Hindlimb muscle (tissue), 1 donor: ENCODE results near the gene DOC2B. TPM values are rescaled to one million over a fixed set of nuclear protein-coding genes. Genes with fewer than 3 reads are reported as not detected.
"Not testable (repeated sequence)": the region's sequence is repeated elsewhere in the genome, so short reads cannot be mapped to it uniquely, and the experiment has no call there.

Experiments used
- DNase-seq: peaks from one replicate; pipeline ENCODE4 v3.0.0-alpha.2; 2013
- polyA plus RNA-seq: library from polyadenylated mRNA; unstranded; fragments of 120-200 nt; gene quantifications from one replicate; pipeline ENCODE4 v1.2.1, GENCODE V29; 2013; ENCODE audit not compliant: insufficient read length

DOC2B gene
- polyA plus RNA-seq, 1 donor = 3.6 TPM

DNA sequence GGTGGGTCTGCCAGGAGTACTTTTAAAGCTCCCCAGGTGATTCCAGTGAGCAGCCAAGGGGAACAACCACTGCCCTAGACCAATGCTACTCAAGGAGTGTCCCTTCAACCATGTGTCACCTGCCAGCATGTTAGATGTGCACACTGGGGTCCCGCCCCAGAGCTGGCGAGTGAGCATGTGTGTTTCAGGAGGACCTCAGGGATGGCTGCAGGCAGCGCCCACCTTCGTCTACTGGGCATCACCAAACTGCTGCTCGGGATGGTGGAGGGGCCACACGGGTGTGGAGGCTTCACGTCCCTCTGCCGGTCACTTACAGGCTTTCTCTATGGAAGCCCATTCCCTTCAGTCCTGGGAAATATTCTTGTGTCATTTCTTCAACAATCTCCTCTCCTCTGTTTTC is 29.0 kb upstream of the DOC2B start:
- DNase-seq = no peak

DNA sequence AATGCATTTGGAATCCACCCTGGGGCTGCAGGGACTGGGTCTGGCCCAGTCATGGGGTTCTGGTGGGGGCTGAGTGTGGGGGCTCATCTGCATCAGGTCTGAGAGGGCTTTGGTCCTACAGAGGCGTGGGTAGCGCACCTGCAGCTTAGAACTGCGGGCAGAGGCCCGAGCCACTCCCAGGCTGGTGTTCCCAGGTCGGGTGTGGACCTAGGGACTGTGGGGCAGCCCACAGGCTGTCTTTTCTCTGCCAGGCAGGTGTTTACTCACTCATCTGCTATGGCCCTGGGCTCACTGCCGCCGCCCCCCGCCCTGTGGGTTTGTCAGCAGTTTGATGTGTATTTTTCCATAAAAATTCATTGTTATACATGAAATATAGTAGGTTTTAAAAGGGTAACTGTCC is 27.0 kb upstream of the DOC2B start:
- DNase-seq = no peak

DNA sequence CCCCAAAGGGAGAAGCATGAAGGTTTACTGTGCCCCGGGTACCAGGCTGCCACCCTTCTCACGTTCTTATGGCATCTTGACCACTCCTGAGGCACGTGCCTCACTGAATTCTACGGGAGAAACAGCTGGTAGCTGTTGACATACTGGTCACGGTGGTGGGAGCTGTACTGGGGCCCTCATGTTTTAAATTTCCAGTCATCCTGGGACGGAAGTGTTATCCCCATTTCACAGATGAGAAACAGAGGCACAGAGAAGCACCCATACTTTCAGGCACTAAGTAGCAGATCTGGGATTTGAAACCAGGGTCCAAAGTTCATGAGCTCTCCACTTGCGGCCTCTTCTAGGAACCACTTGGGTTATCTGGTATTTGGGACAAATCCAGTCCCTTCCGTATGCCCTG is 26.3 kb upstream of the DOC2B start:
- no peak for DNase-seq

DNA sequence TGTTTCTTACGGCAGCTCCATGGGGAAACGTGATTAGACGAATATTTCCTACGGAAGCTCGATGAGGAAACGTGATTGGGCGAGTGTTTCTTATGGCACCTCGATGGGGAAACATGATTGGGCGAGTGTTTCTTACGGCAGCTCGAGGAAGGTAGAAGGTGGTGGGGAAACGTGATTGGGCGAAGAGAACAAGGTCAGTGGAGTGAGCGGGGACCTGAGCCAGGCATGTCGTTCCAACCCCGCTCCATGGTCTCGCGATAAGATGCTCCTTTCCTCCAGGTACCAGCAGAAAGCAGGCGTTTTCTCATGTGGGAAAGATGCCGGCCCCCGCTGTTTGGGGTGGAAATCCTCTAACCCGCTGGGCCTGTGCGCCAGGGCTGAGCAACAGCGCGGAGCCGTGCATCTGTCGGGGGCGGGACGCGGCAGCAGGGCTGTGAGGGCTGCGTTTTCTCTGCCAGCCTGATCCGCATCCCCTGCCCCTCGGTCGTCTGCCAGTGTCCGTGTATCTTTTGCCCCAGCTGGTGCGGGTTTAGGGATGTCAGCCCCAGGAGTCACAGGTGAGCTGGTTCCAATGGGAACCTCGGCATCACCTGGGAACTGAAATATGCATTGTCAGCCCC is 25.6 kb upstream of the DOC2B start:
- DNase-seq = no peak

DNA sequence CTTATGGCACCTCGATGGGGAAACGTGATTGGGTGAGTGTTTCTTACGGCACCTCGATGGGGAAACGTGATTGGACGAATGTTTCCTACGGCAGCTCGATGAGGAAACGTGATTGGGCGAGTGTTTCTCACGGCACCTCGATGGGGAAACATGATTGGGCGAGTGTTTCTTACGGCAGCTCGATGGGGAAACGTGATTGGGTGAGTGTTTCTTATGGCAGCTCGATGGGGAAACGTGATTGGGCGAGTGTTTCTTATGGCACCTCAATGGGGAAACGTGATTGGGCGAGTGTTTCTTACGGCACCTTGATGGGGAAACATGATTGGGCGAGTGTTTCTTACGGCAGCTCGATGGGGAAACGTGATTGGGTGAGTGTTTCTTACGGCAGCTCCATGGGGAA is 25.0 kb upstream of the DOC2B start:
- not testable (repeated sequence) for DNase-seq

DNA sequence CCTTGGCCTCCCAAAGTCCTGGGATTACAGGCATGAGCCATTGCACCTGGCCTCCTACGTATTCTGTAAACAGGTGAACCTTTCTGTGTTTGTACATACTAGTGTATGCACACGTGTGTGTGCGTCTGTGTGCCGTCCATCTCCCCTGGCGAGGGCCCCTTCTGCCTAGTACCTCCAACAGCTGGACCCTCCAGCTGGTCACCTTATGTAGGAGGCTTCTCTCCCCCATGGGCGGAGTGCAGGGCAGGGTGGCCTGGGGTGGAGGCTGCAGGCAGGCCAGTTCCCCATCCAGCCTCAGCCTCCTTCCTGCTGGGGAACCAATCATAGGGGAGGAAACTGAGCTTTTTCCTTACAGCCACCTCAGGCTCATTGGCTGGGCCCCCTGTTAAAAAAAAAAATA is 24.4 kb upstream of the DOC2B start:
- no peak for DNase-seq

DNA sequence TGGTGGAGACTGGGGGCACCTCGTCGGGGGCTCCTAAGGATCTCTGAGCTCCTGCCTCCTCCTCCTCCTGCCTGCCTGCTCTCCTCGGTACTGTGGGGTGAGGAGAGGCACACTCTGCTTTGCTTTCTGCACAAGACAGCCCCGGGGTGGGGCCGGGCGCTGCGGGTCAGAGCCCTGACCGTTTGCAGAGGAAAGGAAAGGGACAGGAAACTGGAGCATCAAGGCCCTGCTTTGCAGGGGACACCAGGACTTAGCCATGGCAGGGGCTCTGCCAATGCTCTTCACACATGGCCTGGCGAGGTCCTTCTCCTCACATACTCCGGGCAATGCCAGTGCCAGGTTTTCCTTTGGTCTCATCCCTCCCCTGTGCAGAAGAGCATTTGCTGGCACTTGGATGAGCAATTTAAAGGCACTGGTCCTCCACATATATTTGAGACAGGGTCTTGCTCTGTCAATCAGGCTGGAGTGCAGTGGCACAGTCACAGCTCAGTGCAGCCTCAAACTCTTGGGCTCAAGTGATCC is 23.8 kb upstream of the DOC2B start:
- no peak for DNase-seq

DNA sequence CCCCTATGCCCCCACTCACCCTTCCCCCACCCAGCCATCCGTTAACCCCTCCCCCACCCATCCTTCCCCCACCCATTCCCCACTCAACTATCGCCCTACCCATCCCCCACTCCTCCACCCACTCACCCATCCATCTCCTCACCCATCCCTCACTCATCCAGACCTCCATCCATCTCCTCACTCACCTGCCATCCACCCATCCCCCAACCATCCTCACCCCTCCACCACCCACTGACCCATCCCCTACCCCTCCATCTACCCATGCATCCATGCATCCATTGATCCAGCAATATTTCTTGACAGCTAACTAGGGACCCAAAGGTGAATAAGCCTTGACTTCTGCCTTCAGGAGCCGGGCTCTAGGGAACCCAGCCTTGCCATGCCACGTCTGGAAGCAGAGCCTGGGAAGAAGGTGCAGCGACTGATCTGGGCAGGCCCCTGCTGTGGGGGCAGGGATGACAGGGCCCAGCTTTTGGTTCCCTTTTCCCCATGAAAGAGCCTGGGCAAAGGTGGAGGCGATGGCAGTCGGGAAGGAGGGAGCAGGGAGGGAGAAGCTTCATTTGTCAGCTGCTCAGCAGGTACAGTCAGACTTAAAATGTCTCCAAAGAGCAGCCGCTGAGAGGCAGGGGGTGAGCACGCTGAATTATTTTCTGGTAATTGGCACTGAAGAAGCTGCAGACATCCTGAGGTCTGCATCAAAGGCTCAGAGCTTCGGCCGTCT is 23.1 kb upstream of the DOC2B start:
- DNase-seq = no peak

DNA sequence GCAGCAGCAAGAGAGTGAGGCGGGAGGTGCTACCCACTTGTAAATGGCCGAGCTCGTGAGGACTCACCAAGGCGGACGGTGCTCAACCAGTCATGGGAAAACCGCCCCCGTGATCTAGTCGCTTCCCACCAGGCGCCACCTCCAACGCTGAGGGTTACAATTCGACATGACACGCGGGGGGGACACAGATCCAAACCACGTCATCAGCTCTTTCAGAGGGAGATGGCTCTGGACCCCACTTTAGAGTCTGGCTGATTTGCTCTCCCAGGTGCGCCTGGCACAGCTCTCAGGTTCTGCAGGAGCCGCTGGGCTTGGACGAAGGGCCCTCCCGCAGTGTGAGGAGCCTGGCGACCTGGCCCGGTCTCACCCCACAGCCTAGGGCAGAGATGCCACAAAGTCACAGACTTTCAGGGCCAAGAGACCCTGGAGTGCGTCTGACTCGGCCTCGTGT is 21.1 kb upstream of the DOC2B start:
- DNase-seq = no peak

DNA sequence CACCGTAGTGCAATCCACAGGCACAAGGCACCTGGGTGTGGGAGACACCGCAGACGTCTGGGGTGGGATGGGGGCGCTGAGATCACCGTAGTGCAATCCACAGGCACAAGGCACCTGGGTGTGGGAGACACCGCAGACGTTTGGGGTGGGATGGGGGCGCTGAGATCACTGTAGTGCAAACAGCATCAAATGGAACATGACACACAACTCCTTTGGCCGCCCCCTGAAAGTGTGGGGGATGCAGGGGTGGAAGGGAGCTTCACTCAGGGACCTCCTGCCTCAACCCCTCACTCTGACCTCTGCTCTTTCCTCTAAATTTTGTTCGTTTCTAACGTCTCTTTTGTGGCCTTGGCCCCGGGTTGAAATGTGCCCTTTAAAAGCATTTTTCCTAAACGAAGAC is 20.3 kb upstream of the DOC2B start:
- DNase-seq = not testable (repeated sequence)

DNA sequence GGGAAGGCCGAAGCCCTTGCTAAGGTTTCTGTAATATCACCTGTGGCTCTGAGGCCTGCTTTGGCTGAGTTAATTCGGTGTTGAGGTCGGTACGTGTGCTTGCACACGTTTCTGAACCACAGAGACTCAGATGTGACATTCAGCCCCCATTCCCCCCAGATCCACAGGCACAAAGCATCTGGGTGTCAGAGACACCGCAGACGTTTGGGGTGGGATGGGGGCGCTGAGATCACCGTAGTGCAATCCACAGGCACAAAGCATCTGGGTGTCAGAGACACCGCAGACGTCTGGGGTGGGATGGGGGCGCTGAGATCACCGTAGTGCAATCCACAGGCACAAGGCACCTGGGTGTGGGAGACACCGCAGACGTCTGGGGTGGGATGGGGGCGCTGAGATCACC is 19.8 kb upstream of the DOC2B start:
- not testable (repeated sequence) for DNase-seq

DNA sequence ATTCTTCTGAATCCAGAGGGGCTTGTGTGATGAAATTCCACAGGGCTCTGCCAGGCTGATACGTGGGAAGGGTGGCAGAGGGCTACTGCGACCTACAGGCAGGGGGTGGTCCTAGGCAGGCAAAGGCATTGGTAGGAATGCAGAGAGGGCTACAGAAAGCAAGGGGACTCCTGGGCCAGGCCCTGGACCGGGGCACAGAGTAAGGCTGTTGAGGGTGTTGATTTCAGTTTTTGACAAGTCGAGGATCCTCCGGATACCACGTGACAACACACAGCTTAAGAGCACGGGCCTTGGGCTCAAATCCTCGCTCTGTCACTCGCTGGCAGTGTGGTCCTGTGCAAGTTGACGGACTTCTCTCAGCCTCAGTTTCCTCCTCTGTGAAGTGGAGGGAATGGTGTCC is 19.1 kb upstream of the DOC2B start:
- no peak for DNase-seq

DNA sequence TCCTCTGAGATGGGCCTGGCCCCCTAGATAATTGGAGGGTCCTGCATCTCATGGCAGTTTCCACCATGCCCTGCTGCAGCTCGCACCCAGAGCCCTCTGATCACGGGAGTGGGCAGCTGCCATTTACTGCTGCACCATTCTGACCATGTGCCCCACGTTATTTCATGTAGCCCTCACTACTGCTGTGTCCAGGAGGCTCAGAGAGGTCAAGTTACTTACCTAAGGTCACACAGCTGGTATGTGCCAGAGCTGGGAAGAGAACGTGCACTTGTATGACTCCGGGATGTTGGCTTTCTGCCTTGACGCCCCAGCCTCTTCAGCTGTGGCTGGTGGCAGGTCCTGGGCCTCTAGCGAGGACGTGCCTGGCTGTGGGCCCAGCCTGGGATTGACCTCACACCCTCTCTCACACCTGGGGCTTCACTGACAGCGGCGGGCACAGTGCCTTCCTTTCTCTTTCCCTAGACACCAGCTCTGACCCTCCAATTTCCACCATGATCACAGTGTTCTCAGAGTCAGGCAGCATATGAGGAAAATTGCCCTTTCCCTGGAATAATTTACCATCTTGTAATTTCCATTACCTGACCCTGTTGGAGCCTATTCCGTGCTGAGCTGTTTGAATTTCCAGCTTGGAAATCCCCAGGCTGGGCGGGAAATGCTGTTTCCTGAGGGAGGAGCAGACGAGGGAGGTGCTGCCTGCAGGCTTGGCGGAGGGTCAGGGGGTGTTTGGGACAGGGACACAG is 18.5 kb upstream of the DOC2B start:
- DNase-seq = peak; percentile 68

DNA sequence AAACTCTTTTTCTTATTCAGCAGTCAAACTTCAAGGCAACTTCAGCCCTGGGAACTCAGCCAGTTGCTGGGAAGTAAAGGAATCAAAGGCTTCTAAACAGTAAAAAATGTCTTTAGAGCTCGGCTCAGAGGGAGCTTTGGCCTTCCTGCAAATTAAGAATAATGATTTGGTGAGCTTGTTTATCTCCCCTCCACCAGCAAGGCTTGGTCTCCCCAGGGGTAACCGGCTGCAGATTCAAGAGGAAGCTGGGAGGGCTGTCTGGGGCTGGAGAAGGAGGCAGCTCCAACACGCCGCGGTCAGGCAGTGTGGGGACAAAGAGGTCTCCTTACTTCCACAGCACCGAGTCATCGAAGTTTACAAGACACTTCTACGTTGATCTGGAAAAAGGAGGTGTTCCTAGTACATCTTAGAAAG is 17.7 kb upstream of the DOC2B start:
- peak; percentile 70 for DNase-seq

DNA sequence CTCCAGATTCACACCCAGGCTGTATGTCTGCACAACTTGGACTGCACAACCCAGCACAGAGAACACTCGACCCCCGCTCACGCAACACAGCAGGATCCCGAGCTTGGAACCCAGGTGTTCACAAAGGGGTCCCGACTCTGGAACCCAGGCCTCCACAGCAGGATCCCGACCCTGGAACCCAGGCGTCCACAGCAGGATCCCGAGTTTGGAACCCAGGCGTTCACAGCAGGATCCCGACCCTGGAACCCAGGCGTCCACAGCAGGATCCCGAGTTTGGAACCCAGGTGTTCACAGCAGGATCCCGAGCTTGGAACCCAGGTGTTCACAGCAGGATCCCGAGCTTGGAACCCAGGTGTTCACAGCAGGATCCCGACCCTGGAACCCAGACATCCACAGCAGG is 16.8 kb upstream of the DOC2B start:
- DNase-seq = not testable (repeated sequence)

DNA sequence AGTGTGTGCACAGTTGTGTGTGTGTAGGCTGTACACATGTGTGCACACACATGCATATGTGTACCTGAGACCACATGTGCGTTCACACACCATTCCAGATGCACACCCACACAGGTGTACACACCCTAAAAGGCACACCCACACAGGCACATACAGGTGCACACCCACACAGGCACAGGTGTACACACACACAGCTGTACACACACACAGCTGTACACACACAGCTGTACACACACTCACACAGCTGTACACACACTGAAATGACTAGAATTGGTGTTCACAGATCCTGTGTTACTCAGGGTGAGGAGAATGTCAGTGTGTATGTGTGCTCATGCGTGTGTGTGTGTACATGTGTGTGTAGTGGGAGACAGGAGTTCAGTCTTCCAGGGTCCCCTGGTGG is 15.9 kb upstream of the DOC2B start:
- DNase-seq = no peak

DNA sequence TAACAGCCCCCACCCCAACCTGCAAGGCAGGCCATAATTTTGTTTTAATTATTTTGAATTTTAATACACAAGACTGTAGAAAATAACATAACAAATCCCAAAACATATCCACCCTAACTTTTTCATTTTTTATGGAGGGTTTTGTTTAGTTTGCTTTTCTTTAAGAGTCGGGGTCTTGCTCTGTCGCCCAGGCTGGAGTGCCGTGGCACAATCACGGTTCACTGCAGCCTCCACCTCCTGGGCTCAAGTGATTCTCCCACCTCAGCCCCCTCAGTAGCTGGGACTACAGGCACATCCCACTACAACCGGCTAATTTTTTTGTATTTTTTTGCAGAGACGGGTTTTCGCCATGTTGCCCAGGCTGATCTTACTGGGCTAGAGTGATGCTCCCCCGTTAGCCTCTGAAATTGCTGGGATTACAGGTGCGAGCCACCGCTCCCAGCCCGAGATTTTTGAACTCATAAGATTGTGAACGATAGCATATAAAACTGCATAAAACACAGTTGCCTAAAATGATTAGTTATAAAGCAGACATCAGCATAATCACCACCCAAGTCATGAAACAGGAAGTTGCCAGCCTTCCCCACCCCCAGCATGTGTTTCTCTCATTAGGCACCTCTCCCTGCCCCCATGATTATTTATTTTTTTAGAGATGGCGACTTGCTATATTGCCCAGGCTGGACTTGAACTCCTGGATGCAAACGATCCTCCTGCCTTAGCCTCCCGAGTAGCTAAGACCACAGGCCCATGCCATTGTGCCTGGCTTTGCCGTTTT is 13.6 kb upstream of the DOC2B start:
- DNase-seq = no peak

DNA sequence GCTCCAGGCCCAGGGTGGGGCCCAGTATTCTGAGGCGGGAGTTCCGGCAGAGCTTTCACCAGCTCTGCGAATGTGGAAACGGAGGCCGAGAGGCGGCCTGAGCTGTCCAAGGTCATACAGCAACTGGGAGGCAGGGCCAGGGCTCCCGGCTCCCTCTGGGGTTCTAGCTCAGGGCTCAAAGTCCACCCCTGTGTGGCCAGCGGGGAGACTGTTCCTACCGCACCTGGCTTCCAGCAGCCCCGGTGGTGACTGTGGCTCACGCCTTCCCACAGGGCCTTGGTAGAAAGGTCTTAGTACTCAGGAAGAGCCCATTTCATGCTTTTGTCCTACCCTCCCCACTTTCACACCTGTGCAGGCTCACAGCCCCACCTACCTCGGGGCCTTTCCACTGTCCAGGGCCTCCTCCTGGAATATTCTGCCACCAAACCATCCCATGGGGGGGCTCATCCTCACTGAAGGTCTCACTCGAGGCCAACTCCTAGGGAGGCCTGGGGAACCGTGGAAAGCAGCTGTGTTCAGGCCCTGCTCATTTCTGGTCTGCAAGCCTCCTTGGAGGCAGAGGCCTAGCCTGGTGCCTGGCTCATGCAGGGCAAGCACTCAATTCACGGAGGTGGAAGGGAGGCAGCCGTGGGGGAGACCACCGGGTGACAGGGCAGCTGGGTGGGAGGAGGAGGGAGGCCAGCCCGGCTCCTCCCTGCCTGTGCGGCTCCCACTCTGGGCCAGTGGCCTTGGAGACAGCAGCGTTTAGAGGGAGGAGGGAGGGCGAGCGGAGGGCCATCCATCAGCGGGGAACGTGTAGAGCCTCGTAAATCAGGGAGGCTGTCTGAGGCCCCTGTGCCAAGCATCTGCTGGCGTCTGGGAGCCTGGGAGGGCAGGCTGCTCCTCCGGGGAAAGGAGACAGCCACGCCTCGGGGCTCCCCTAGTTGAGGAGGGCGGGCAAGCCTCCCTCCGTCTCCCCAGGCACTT is 12.7 kb upstream of the DOC2B start:
- no peak for DNase-seq

DNA sequence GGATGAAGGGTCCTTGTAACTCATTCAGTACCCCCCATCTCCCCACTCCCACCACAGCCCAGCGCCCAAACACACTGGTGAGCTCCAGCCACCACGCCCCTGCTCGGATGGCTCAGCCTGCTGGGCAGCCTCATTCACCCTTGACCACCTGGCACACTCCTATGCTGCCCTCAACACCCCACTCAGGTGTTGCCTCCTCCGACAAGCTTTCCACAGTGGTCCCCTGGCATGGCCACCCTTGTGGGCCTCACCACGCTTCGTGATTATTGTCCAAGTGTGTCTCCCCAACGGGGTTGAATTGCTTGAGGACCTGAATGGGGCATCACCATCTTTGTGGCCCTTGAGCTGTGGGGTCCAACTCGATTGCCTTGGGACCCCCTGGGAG is 12.0 kb upstream of the DOC2B start:
- DNase-seq = no peak

DNA sequence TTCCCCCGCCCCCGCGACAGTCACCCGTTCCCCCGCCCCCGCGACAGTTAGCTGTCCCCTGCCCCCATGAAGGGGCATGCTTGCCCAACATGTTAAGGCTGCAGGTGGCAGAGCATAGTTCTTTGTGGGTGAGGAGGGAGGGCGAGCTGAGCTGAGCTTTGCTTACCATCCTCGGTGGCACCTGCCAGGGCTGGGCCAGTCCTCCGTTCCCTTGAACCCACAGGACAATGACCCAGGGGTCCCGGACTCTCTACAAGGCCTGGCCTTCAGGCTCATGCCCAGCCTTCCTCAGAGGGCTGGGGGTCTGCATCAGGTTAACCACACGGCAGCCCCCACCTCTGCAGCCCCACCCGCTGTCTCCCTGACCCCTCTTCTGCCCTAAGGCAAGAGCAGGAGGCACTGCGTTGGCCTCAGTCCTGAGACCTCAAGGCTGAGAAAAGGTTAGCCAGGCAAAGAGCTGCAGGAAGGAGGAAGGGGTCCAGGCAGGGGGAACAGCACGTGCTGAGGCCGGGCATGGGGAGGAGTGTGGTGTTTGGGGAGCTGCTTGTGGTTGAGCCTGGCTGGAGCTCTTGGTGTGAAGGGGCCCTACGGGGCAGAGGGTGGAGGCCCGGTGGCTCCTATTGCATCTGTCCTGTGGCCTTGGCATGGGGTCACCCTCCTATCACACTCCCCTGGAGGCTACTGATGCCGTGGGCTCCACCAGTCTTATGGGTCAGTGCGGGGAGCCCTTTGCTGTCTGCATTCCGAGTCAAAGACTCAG is 11.4 kb upstream of the DOC2B start:
- no peak for DNase-seq

DNA sequence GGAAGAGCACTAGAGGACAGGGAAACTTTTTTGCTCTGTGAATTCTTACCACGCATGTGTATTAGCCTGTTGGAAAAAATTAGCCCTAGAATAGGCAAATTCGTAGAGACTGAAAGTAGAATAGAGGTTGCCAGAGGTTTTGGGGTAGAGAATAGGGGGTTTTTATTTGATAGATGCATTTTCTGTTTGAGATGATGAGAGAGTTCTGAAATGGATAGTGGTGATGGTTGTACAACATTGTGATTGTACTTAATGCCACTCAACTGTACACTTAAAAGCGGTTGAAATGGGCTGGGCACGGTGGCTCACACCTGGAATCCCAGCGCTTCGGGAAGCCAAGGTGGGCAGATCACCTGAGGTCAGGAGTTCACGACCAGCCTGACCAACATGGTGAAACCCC is 8.0 kb upstream of the DOC2B start:
- DNase-seq = no peak
